Cerebellar cortex (tissue), 1 donor: ENCODE measurements around the gene TRAF4.

Source experiments
- DNase-seq: peaks from one replicate; pipeline ENCODE4 v3.0.0-alpha.2; 2015; ENCODE audit warnings: low spot score

Gene TRAF4, protein sequence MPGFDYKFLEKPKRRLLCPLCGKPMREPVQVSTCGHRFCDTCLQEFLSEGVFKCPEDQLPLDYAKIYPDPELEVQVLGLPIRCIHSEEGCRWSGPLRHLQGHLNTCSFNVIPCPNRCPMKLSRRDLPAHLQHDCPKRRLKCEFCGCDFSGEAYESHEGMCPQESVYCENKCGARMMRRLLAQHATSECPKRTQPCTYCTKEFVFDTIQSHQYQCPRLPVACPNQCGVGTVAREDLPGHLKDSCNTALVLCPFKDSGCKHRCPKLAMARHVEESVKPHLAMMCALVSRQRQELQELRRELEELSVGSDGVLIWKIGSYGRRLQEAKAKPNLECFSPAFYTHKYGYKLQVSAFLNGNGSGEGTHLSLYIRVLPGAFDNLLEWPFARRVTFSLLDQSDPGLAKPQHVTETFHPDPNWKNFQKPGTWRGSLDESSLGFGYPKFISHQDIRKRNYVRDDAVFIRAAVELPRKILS

DNA sequence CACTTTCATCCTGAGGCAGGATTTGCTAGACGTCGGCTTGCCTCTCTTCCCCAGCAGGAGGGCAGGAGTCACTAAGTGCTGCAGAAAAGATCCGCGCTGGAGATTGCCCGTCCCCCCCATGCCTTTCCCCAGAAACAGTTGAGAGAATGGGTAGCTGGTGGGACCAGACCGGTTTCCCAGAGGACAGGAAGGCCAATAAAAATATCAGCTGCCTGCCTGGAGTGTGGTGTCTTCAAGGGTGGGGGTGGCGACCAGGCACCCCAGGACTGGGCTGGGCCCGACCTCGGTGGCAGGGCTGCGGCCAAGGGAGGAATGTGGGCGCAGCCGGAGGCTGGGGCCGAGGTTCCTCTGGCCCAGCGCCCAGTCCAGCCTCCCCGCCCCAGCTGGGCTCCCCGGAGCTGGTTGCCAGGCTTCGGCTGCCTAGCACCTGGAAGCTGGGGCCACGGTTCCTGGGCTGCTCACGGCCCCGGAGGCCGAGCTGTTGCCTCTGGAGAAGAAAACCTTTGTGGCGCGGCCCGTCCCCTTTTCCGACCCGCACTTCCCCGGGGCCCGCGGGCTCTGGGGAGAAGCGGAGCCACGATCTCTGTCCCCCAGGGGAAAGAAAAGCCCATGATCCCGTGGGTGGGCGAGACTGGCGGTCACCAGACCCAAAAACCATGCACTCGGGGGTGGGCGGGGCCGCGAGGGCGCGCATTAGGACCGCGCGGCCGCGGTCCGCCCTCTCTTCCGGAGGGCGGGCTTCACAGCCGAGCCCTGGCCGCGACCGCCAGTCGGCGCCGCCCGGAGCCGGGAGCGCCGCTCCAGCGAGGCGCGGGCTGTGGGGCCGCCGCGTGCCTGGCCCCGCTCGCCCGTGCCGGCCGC lies at the start of gene TRAF4:
TSS of gene TRAF4 (plus strand) at position 769 of the 861 bp plus-strand sequence. CDS start 102 bp downstream, outside the sequence.
- DNase-seq, result peak; percentile 72

DNA sequence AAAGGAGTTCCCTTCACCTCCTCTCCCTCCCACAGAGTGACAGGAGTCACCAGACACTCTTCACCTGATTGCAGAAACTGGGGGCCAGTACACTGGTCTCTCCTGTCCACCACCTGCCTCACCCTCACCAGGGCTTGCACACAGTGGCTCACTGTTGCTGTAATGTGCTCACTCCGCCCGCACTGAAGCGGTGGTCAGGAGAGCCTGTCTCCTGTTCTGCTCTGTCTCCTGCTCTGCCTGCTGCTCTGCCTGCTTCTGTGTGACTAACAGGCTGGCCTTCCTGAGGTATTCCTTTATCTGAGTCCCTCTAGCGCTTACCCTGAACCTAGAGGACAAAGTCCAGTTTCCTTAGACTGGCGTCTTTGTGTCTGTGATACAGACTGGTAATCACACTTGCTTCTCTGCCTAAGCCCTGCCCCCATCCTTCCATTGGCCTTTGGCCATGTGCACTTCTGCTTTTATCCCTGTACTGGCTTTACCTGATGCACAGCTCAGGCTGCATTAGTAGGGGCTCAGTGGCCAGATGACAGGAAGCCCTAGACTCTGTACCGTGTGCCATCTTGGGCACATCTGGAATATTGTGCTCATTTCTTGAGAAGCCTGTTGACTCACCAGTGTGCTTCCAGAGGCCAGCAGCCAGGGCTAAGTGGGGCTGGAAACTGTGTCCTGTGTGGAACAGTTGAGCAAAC lies 45.4 kb upstream of the TRAF4 start:
- no peak for DNase-seq

DNA sequence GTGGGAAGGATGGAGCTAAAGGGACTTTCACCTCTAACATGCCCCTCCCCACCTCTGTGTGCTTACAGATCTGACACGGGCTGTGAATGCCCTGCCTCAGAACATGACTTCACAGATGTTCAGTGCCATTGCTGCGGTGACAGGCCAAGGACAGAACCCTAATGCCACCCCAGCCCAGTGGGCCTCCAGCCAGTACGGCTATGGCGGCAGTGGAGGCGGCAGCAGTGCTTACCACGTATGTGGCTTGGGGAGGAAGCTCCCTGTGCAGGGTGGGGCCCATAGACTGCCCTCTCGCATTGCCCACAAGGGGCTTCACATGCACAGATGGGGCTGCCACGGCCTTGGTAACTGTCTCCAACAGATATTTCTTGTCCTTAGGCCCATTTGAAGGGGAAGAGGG lies 43.5 kb upstream of the TRAF4 start:
- no peak for DNase-seq

DNA sequence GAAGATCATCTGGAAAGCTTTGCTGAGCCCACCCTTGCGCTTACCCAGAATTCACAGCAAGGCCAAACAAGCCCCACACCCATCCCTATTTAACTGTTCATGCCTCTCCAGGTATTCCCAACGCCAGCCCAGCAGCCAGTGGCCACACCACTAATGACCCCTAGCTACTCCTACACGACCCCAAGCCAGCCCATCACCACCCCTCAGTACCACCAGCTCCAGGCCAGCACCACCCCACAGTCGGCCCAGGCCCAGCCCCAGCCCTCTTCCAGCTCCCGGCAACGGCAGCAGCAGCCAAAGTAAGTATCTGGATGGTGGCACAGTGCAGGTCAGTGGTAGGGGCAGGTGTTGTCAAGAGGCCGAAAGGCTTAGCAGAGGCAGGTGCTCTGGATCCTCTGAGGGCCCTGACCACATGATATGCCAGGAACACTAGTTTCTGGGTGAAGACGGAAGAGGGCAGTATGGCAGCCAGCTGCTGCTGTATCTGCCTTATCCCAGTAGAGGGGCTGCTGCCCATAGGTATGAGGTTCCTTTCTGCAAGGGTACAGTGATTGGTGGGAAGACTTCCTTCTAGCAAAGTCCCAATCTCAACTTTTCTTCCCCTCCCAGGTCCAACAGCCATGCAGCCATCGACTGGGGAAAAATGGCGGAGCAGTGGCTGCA lies 42.9 kb upstream of the TRAF4 start:
- DNase-seq, result no peak

DNA sequence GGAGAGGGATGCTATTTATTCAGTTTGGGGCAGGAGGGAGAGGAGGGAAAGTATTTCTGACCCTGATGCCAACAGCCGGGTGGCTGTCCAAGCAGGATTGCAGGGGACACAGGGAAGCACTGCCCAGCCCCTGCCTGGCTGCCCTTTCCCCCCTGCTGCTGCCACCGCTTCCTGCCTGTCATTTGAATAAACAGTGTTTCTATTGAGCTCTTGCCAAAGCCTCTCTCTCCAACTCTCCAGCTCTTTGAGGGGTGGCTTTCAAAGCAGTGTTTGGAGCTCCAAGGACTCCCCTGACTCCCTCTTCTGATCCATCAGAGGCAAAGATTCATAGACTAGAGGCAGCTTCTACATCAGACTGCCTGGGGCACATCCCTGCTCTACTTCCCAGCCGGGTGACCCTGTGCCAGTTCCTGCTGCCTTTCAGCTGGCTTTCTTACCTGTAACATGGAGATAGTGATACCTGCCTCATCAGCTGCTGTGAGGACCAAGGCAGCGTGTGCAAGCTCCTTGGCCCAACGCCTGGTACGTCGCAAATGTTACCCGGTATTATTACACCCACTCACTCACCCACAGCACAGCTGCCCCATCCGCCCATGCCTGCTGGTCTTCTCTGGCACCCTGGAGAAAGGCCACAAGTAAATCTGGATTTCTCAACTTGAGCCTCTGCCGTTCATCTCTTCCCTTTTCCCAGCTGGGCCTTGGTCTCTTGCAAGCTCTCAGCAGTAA lies 41.6 kb upstream of the TRAF4 start:
- peak; percentile 27 for DNase-seq

DNA sequence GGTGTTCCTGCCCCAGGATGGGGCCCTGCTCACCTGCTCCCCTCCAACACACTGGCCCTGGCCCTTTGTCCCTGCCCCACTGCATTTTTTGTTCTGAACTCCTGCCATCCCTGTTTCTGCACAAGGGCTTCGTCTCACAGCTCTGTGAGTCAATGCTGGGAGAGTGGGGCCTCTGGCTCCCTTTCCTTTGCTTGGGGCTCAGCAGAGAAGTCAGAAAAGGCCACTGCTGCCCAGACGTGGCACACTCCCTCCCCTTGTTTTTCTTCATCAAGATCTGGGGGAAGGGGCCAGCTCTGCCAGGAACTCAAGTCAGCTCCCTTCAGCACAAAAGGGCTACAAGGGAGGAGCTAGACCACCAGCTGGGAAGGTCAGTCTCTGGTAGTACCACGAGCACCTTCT lies 41.1 kb upstream of the TRAF4 start:
- DNase-seq, result no peak

DNA sequence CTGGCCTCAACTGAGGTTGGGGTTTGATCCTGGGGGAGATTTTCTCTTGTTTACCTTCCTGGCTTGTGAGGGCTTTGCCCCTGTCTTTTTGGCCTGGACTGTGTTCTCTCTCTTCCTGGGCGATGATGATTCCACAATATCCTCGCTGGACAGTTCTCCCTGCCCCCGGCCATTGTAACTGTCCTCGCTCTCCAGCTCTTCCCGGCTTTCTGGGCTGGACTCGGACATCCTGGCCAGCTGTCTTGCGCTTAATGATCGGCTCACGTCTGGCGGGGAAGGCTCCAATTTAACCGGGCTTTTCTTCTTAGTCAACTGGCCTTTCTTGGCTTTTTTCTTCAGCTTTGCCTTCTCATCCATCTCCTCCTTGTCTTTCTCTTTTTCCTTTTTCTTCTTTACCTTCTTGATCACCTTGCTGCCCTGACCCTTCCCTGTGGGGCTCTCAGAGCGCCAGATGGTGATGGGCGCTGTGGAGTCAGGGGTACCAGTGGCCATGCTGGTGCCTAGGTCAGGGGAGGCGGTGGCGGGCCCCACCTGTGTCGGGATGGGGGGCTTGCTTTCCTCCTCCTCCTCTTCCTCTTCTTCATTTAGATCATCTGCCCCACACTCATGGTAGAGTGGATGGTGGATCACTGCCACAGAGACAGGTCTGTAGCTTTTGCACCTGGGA lies 40.1 kb upstream of the TRAF4 start:
- no peak for DNase-seq

DNA sequence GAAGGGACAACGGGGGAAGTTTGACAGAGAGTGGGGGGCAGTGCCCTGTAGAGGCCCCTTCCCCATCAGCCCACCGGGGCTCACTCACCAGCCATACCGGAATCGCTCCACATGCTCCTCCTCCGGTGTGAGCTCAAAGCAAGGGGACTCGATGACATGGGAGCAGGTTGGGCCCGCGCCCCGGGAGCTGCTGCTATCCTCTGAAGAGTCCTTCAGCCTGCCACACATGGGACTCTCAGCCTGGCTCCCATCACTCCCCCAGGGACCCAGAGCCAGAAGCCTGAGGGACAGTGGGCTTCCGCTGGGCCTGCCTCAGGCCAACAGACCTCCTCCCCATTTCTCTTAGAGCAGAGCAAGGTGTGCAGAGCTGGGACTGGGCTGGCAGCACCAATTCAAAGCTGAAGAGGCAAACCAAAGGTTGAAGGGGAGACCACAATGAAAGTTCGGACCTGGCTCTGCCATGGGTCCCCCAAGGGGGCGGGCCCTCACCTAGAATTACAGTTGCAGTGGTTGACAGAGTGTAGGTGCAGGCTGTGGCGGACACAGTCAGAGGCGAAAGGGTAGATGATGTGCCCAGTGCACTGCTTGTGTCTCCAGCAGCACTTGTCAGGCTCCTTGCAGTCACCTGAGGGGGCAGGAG lies 39.5 kb upstream of the TRAF4 start:
- DNase-seq, result no peak

DNA sequence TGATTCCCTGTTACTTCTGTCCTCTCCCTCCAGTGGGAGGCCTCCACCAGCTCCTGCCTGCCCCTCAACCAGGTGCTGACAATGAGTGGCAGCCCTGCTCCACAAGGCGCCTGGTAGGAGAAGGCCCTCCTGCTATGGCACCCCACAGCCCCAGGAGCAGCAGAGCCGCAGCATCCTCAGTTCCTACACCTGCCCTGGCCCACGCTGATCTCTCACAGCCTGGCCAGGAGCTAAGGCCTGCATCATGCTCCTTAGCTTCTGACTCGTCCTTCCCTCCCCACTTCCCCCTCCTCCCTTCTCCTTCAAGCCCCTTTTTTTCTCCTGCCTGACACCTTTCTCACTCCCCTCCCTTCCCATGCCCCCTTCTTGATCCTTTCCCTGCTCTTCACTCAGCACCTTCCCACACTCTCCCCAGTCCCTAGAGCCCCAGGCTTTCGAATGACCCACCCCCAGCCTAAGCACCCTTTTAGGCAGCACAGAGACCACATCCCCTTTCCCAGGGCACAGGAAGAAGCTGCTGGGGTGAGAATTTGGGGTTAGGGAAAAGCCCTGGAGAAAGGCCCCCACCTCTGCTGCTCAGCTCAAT lies 38.6 kb upstream of the TRAF4 start:
- no peak for DNase-seq

DNA sequence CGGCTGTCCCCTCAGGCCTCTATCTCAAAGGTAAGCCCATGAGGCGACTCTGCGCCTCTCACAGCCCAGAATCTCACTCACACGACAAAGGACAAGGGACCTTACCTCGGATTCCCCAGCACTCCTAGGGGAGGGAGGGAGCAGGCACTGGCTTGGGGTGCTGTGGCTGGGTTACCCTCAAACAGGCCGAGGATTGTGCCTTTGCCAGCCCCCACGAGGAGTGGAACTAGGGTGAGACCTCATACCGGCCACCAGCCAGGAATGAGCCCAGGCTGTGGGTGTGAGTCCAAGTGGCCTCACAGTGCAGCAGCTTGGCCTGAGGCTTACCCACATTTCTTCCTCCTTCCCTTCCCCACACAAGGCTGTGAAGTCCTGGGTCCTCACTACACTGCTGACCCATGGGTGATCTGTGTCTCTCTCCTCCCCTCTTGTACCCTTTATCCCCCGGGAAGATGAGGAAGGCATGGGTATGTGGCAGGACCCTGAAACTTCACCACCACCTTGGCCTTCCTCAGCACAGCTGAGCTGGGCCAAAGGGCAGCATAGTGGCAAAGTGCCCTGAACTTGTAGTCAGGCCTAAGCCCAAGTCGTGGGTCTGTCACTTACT lies 38.0 kb upstream of the TRAF4 start:
- no peak for DNase-seq

DNA sequence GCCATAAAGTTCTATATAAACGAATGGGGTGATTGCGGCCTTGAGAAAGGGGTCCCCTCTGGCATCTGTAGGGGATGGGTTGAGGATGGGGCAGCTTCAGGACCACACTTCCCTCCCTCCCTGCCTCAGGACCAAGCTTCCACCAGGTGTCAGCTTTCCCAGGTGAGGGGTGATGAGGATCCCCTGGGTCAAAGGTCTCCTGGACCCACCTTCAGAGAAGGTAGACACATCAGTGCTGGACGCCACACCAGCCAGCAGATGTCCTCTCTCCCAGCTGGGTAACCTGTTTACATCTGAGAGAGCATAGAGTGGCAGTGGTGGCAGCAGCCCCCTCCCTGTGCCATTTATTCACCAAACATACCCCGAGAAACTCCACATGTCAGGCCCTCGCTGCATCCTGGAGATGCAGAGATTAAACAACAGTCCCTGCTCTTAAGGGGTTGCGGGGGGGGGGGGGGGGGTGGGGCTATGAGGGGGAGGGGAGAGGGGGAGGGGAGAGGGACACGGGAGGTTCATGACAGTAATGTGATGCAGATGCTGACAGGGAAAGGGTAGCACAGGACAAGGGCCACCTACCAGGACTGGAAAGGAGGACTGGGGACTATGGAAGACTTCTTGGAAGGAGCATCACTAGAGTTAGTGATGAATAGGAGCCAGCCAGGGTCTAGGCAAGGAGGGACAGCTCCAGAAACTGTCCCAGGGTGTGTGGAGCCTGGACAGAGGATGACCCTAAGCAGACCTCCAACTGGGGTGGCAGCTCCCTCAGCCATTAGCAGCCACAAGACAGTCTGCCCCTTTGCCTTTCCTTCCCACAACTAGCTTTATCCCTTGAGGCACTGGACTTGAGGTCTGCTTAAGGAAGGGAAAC lies 37.1 kb upstream of the TRAF4 start:
- DNase-seq, result no peak

DNA sequence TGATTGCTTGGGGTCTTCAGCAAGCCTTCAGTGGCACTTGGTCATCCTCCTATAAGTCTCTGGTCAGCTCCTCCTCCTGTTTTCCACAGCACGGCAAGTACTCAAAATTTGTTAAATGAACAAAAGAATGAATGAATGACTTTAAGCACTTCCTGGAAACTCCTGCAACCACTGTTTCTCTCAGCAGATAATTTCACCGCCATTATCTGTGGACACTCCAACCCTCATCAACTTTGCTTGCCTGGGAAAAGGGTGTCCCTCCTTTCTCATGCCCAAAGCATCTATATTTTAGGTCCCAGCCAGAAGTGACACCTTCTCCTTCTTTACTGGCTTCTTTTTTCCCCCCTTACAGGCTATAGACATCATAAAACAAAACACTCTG lies 36.5 kb upstream of the TRAF4 start:
- DNase-seq, result no peak

DNA sequence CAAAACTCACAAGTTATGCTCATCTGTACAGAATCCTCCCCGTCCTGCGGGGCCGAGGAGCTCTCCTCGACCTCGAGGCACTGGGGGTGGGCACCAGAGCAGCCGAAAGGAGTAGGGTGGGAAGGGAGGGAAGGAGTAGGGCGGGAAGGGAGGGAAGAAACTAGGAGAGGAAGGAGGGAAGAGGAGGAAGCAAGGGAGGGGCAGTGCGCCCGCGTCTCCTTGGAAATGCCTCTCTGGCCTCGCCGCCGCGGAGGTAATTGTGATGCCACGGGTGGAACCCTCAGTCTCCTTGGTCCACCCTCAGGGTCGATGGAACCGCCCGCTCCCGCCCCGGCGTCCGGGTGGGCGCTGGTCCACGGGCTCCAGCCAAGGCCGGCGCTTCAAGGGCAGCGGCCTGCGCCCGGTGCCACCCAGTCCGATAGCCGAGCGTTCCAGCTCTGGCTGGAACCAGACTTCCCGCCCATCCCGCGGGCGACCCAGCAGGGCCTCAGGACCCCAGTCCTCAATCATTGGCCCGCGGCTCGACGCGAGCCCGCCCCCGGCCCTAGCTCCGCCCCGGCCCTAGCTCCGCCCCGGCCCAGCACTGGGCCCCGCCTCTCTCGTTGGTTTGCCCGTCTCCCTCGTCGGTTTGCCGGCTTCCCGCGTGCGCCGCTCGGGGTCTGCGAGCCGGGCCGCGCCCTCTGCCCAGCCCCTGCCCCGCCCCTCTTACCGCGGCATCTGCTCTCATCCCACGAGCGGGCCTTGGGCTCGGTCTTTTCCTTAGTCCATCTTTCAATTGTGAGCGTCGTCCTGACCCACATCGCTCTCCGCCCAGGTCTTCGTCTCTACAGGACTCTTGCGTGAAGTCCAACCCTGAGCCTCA lies 32.7 kb upstream of the TRAF4 start:
- peak; percentile 86 for DNase-seq

DNA sequence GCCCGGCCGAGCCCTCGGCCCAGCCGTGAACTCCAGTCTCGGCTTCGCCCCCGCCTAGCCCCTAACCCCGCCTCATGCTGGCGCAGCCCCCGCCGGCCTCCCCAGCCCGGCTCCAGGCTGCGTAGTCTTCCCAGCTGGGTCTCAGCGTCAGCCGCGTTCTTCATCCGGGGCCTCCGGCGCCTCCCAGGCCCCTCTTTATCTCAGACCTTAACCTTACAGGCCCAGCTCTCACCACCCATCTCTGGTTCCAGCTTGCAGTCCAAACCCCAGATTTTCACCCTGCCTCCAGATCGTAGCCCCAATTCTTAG lies 32.1 kb upstream of the TRAF4 start, which contains the start of gene PROCA1:
TSS of gene PROCA1 (minus strand) at position 166 of the 309 bp plus-strand sequence. CDS start 228 bp downstream, outside the sequence.
- no peak for DNase-seq

DNA sequence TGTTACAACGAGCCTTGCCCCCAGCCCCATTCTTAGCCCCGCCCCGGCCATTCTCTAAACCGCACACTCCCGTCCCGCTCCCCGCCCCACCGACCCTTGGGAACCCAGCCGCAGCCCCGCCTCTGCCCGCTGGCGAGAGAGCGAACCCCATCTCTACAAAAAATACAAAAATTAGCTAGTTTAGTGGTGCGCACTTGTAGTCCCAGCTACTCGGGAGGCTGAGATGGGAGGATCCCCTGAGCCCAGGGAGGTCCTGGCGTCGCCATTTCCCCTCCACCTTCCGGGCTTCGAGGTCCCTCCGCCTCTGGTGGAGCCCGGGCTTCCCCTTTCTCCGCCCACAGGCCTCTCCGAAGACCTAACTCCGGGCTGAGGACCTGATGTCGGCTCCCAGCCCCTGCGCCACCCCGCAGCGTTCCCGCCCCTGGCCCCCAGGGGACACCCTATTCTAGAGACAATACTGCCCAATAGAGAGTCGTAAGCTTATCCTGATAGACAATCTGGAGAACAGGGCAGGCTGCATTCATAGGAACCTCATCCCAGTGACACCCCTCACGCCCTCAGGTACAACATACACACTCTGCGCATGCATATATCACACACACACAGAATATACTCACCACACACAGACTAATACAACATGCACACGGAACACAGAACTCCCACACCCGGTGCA lies 31.6 kb upstream of the TRAF4 start:
- peak; percentile 58 for DNase-seq

DNA sequence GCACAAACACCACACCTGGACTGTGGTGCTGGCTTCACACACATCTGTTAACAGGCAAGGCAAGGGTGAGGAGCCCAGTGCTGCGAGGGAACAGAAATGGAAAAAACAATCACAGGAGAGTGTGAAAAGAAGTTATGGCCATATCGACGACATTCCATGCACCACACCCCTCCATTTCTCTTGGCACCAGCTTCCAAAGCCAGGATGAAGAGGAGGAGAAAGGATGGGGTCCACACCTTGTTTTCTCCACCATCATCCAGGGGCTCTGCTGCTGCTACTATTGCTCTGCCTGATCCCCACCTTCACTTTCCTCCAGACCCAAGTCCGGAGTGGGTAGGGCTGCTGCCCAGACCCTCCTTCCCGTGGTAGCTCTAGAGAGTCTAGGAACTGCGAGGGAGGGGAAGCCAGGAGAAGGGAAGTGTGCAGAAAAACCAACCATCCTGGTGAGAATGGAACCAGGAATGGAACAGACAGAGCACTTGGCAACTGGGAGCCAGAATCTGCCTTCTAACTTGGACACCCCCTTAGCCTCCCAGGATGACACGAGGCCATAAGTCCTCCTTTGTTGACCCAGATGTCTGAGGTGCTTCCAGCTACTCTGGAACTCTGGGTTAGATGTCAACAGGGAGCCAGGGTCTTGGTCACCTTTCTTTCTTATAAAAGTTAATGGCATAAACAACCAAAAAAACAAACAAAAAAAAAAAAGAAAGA lies 31.0 kb upstream of the TRAF4 start:
- peak; percentile 36 for DNase-seq
